Right lobe of liver (tissue), 4 donors: ENCODE measurements around the gene MOB3B.

Experiments
- CTCF ChIP-seq, 4 donors: fragments of 200-600 bp in 3 of 4; fragments of 450-650 bp in 1 of 4; IDR thresholded peaks; one replicate each; pipeline versions ENCODE4 v1.5.1 to v1.8.0; 2016 to 2022; ENCODE audit warnings: antibody characterized with exemption in 4 of 4, mild to moderate bottlenecking in 2 of 4
- POLR2A ChIP-seq: fragments of 450-650 bp; IDR thresholded peaks from one replicate; pipeline ENCODE4 v1.6.1; 2017; ENCODE audit warnings: antibody characterized with exemption, mild to moderate bottlenecking
- donor health status: DM: no; HTN: no; CAD: no.
- donor health status: DM: no; HTN: no; CAD: no.
- donor health status: DM: no; HTN: yes; CAD: no.

GRCh38 chr9:27396495-27396894 lies 133.1 kb downstream of the MOB3B start:
- TF ChIP-seq POLR2A (no peak), CTCF (IDR thresholded peaks at IDR 0.05) (no peak)
